Erythroblast (primary cell): Measurements from ENCODE around the gene CHD9NB.

Experiments used
- GATA1 ChIP-seq: IDR thresholded peaks from 2 replicates; pipeline ENCODE4 v1.6.1; 2011; ENCODE audit warnings: low read depth, mild to moderate bottlenecking, control low read depth, low read length, moderate library complexity
- POLR2A ChIP-seq: IDR thresholded peaks from 2 replicates; pipeline ENCODE4 v1.6.1; 2011; ENCODE audit warnings: mild to moderate bottlenecking, low read length

- no peak for TF ChIP-seq POLR2A
- no peak for TF ChIP-seq GATA1
Observed at GRCh38 chr16:52993179-52993578, 59.5 kb downstream of the CHD9NB start.
